HG02840 (cell line): ENCODE measurements around the gene UCN3.

Experiments
- ATAC-seq: cut with Tn5 transposase; IDR thresholded peaks from one replicate; pipeline ENCODE4 v1.9.1; 2021; ENCODE audit warnings: mild to moderate bottlenecking, moderate library complexity, moderate number of reproducible peaks; ENCODE audit not compliant: unreplicated experiment, low FRiP score

UCN3 gene, protein sequence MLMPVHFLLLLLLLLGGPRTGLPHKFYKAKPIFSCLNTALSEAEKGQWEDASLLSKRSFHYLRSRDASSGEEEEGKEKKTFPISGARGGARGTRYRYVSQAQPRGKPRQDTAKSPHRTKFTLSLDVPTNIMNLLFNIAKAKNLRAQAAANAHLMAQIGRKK

DNA sequence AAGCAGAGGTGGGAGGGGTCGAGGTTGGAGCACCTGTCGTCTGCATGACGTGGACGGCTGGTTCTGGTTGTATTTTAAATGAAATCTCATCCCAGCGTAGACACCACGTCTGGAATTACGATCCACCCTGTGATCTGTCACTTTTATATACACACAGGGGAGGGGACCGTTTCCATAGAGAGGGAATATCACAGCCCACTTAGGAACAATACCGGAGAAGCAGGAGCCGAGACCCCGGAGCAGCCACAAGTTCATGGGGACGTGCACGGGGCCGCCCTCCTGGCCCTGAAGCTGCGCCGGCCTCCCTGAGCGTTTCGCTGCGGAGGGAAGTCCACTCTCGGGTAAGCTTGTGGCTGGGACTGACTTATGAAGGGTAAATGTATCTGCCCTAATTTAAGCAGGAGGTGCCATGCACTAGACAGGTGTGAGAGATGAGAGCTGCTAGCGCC lies at the start of gene UCN3:
TSS of gene UCN3 (plus strand) at position 77 of the 449 bp plus-strand sequence. CDS start 8,755 bp downstream, outside the sequence.
- no peak for ATAC-seq

DNA sequence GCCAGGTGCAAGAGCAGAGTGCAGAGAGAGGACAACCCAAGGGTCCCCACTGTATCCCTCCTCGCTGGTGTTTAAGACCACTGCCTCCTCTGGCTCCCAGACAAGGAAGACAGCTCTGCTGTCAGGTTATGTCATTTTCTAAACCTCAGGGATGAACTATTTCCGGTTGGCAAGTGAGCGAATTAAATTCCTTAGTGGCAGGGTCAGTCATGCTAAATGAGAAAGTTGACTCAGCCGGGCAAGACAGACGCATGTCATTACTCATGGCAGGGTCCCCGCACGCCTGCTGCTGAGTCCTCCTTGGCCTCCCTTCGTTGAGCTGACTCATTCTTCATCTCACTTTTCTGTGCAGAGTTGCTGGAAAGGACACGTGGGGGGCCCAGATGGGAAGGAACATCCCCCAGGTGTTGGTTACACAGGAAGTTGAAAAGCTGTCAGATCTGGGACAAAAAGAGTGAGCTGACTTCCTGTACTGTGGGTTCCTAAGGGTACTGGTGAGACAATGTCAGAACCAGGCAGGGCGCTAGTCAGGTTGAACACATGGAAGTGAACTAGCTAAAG lies 47.1 kb upstream of the UCN3 start:
- ATAC-seq, result no peak

DNA sequence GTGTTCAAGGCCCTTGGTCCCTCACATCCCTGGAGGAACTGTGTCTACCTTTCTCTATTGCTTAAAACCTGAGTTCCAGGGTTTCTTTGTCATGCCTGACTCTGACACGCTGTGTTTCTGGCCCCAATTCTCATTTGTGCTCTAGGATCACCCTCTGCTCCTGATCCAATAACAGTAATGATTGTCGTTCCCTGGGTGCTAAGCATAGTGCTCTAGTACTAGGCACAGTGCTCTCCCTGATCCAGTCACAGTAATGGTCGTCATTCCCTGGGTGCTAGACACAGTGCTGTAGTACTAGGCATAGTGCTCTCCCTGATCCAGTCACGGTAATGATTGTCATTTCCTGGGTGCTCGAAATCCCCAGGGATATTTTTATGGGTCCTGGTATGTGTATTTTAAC lies 46.6 kb upstream of the UCN3 start:
- no peak for ATAC-seq

DNA sequence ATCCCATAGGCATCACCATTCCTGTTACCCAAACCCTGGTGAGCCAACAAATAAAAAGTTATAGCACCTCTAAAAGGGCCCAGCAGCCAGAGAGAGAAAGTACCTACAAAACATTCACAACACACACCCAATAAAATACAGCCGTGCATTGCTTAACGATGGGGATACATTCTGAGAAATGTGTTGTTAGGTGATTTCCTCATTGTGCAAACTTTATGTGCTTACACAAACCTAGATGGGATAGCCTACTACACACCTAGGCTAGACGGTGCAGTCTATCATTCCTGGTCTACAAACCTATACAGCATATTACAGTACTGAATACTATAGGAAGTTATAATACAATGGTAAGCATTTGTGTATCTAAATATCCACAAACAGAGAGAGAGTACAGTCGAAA lies 44.9 kb upstream of the UCN3 start:
- ATAC-seq, result no peak

DNA sequence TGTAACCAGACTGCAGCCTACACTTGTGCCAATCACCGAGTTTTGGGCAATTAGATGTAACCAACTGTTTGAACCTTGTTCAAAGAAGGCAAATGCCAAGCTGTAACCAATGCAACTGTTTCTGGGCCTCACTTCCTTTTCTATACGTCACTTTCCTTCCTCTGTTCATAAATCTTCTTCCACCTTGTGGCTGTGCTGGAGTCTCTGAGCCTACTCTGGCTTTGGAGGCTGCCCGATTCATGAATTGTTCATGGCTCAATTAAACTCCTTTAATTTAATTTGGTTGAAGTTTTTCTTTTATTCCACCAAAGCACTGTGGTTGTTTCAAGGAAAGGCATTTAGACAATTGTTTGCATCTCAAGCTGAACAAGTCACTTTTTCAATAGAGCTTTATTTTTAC lies 43.5 kb upstream of the UCN3 start:
- no peak for ATAC-seq

DNA sequence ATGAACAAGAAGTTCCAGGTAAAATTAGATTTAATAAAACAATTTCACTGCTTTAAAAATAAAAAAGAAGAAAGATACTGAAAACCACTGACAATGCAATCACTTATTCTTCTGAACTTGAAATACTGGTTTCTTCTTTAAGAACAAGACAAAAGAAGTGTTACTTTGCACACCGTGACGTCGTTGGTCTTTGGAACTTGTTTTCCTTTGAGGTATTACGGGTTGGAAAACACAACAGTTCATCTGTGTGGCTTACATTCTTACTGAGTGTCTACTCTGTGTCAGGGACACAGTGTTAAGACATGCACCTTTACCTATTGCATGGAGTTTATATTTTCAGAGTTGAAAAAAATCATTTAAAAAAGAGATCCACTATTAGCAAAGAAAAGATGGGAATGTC lies 41.3 kb upstream of the UCN3 start:
- no peak for ATAC-seq

DNA sequence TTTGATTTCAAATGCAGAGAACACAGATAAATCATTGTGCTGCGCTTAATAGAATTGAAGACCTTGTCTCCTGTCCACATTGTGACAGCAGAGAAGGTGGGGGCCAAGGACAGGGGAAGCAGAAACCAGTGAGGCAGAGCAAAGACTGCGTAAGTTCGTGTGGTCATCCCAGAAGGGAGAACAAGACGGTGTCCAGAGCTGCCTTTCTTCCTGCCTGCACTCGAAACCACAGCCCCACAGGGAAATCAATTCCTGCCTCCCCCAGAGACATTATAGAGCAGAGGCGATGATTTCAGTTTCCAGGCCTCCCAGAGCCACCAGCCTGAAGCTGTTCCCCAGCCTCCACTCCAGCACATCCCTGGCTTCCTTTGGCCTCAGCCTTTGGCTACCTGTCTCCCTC lies 39.7 kb upstream of the UCN3 start:
- ATAC-seq, result no peak

DNA sequence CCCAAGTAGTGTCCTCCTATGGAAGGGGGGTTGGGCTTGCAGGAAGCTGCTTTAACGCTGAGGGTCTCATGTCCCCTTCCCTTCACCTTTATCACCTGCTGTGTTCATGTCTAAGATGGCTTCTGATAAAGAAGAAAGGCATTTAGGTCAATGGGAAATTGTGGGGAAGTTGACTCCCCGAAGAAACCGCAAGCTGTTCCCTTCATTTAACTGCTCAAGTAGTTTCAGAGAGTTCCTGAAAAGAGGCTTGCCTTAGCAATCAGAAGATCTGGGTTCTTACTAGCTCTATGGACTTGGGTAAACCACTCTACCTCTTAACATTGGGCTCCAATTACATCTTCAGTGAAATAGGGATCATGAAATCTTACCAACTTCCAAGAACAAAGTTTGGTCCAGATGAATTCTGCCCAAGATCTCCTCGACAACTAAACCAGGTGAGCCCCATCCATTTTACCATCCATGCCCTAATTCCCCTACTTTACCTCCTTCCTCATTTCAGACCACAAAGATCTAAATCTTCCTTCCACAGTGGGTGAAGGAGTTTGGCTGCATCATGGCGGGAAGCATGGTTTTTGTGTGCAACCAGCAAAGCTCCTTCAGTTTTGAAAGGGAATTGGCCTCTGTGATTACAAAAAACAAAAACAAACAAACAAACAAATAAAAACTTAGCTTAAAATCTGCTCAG lies 30.4 kb upstream of the UCN3 start:
- ATAC-seq, result no peak

DNA sequence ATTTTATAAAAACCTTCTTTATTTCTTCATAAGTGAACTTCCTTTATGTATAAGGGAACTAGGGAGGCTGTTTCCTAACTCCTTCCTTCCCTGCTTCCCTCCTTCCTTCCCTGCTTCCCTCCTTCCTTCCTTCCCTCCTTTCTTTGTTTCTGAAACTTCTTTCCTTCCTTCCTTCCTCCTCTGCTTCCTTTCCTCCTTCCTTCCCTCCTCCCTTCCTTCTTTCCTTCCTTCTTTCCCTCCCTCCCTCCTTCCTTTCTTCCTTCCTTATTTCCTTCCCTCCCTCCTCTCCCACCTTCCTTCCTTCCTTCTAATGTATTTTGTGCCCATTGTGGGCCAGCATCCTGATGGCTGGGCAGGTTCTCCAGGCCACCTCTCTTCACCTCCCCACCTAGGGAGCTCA lies 26.8 kb upstream of the UCN3 start:
- no peak for ATAC-seq

DNA sequence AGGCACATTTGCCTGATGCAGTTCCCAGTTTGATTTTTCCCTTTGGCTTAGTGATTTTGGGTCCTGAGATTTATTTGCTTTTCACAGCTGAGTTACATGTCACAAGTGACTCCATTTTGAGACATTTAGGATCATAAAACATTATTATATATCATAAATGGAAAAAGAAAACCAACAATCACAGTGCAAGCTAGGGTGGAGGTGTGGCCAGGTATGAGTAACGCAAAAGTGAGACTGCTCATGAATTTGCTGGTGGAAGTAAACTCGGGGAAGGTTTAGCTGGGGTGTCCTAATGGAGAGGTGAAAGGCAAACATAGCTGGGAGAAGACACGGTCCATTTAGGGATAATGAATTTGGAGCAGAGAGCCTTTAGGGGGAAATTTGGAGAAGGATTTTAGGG lies 21.7 kb upstream of the UCN3 start:
- ATAC-seq, result no peak

DNA sequence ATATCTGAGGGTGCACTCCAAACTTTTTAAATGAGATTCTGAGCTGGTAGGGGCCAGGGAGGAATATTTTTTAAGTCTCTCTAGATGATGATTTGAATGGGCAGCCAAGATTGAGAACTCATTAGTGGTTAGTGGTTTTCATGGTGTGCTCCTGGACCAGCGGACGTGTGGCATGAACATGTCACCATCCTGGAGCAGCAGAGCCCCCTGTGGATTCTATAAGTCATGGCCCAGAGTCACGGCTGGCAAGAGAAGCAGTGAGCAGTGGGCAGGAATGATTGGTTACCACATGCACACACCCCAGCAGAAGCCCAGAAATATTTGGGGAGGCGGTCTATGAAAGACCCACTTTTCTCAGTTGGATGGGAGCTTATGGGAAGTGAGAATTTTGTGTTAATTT lies 21.2 kb upstream of the UCN3 start:
- ATAC-seq, result no peak

DNA sequence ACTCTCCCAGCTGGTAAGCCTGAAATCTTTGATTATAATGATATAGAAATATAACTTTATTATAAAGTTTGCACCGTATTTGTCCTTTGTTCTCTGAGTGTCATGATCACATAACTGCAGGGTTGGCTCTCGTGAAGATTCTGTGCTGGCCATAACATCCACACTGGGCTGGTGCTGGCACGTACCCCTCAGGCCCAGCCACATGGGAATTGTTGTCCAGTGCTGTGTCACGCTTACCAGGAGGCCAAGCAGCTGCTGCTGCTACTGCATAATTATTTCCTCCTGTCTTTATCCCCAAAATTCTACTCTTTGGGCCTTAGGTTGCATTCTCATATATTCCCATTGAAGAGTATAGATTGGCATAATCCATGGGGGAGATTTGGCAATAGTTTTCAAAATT lies 20.8 kb upstream of the UCN3 start:
- ATAC-seq, result no peak

DNA sequence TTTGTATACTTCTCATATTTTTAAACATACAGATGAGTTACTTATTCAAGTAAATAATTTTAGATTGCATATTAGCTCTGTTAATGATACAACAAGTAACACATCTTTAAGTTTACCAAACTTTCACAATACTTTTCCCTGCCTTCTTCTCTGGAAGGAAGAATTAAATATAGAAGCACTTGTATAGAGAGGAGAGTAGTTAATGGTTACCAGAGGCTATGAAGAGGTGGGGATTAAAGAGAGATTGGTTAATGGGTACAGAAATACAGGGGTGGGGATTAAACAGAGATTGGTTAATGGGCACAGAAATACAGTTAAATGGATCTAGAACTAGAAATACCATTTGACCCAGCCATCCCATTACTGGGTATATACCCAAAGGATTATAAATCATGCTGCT lies 20.0 kb upstream of the UCN3 start:
- ATAC-seq, result no peak

DNA sequence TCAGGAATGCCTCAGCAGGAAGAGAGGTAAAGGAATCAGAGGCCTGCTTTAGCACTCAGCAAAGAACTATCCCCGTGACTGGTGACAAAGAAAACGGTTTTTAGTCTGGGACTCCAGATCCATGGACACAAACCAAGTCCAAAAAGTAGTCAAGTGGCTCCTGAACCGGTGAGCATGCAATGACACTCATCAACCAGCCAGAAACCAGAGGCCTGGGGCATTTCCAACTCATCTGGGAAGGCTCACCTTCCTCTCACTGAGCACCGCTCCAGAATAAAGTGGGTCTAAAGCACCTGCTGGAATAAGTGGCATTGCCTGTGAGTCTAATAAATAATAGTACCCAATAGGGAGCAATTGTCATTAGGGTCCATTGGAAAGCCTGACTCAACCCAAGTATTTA lies 17.9 kb upstream of the UCN3 start:
- ATAC-seq, result no peak

DNA sequence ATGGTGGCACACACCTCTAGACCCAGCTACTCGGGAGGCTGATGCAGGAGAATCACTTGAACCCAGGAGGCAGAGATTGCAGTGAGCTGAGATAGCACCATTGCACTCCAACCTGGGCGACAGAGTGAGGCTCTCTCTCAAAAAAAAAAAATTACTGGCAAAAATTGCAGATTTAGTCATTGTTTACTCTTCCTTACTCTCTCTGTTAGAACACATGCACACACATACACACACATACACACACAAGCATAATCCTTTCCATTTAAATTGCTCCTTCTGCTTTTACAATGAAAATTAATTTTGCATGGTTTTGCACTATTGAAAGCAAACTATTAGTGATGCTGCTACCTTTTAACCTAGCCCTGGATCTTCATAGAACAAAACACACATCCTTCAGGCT lies 15.4 kb upstream of the UCN3 start:
- no peak for ATAC-seq

DNA sequence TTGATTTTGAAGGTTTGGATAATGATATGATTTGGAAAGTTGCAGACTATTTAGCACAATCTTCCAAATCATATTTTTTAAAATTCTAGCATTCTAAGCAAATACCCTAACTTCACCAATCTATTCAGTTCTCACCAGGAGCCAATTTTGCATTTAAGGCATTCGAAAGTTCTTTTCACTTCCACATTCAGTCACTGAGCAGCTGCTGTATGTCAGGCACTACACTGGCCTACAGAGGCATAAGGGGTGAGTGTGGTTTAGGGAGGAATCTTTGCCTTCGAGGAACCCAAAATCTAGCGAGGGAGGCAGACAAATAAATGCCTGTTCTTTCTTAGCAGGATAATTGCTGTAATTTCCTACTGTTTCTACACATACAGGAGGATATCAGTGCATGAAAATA lies 10.7 kb upstream of the UCN3 start:
- no peak for ATAC-seq

DNA sequence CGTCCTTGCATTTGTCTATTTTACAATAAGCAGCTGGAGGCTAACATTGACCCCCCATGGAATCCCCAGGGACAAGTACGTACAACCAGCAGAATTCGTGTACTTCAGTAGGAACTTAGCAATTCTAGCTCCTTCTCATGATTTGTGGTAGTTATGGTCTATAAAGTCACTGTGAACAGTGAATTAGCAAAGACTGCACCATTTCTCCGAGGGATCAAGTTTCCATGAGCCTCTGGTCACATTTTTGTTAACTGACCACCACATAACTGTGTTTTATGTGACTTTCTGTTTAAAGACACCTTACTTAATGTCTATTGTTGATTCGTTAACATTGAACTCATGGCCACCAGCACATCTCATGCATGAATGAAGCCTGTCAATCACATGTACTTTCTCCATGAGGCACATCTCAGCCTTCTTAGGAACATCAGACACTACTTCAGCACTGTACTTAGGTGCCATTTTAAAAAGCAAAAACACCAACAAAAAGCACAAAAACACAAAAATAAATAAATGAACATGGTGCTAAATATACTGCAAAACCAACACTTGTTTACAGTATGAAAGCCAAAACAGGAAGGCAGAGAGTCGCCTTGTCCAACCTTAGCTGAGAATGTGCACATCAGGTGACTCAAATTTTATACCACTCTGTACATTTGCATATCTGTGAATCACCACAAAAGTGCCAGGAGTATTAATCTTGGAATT lies 9.0 kb upstream of the UCN3 start:
- no peak for ATAC-seq

DNA sequence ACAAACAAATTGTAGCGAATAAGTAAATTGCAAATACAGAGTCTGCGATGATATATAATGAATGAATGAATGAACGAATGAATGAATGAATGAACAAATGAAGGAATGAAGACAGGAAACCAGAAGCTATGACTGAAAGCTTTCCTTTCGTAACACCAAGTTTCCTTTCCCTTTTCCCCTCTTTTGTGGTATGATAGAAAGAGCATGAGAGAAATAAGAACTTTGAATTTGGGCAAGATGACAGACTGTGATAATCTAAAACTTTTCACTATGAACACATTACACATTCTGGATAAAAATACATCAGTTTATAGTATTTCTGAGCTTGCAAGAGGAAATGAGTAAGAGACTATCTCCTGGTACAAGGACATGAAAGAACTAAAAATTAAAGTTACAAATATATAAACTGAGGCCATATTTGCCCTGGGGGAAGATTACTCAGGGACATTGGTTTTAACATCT lies 8.4 kb upstream of the UCN3 start:
- ATAC-seq, result no peak

DNA sequence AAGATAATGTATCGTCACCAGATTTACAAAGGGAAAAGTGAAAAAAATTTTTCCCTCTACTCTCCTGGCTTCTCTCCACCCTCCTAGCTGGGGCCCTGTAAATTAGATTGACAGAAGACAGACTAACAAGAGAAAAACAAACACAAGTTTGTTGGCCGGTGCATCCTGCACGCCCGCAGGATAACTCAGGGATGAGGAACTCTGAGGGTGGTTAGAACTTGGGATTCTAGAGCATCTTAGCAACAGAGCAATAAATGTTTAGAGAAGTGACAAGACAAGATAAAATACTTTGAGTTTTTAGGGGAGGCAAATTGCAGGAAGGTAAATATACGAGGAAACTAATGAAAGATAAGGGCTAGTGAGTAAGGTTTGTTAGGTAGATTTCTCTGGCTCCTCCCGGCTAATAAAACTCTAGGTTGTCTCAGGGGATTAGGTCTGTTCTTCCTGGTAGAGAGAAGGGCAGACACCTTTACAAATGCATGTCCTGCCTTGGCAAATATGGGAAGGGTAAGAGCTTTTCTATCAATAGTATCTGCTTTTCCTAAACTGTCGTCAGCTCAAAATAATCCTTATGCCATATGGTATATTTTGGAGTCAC lies 4.3 kb upstream of the UCN3 start:
- no peak for ATAC-seq

DNA sequence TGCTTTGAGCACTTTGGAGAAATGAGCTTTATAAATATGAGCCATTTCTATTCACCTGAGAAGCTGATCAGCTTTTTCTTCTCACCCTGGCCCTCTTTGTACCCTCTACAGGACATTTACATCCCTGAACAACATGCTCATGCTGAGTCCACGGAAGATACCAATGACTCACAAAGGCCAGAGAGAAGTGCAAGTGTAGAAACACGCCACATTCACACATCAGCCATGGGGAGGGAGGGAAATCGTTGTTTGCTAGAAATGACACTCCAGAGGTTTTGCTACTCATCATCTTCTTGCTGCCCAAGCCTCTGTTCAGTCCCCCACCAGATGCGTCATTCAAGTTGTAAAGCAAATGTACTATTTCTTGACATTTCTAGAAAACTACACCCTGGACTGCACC lies 2.8 kb upstream of the UCN3 start:
- ATAC-seq, result no peak

DNA sequence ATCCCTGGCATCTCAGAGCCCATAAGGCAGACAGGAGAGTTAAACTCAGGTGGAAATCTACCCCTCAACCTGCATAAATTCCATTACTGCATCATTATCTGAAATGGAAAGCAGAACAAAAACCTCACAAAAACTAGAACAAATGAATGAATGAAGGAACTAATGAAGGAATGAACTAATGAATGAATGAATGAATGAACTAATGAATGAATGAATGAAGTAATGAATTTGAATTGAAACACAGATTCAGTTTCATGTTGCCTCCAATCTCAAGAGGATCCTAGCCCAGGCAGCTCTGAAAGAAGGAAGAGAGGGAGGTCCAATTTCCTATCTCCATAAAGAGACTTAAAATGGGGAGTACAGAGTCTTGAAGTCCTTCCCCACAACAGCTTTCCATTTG lies 1.9 kb upstream of the UCN3 start:
- no peak for ATAC-seq
